ENCODE results near the gene FAM107B.
"Not testable (repeated sequence)": the region's sequence is repeated elsewhere in the genome, so short reads cannot be mapped to it uniquely, and the experiment has no call there.

FAM107B gene

DNA sequence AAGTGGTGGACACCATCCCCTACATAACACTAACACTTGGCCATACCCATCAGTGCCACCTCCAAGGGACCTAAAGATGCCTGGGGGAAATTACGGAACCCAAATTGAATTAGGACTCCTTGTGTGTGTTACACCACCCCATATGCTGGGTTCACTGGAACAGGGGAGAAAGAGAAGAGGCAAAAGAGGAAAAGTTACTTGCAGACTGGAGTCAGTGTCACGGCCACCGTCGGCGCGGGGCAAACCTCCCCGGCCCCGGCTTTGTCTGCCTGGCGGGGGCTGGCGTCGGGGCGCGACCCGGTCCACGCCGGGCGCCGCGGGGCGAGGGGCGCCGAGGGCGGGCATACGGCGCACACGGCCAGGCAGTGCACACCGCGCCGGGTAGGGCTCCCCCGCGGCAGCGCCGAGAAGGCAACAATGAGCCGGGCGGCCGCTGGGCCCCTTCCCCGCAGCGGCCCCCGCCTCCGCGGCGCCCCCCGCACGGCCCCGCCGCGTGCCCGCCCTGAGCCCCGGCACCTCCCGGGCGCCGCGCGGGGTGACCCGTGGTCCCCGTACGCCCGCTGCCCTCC, 171.1 kb downstream of the FAM107B start:
- DNase-seq (ENCODE audit: low read depth in 1 of 2, low spot score in 1 of 2): no peak

DNA sequence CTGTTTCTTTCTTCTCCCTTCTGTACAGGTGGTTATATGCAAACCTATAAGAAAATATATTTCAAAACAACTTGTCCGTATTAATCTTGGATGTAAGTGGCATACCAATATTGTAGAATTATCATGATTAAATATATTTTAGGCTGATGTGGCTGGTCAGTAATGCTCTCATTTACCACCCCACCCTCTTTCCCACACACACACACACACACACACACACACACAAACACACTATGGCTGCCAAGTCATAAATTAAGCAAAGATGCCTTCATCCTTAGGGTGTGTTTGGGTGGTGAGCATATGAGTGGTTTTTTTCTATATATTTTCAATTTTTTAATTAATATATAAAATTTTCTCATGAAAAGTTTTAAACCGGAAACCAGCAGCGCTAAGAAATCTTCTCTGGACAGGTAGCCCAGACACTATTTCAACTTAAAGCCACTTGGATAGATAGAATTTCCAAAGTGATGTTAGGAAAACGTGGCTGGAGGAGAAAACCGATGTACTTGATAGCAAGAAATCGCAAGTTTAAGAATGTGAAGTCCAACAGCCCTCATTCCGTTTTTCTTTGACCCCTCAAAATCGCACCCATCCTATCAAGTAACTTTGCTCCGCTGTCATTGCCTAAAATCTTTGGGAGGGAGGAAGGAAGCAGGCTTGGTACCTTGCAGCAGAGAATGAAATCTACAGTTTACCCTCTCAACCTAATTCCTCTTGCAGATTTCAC, 171.7 kb downstream of the FAM107B start:
- no peak for DNase-seq (ENCODE audit: low read depth in 1 of 2, low spot score in 1 of 2)

GRCh38 chr10:14601872-14602725, 172.6 kb downstream of the FAM107B start:
- peak in 1 of 2 donors; percentile 31 for DNase-seq (ENCODE audit: low read depth in 1 of 2, low spot score in 1 of 2)

DNA sequence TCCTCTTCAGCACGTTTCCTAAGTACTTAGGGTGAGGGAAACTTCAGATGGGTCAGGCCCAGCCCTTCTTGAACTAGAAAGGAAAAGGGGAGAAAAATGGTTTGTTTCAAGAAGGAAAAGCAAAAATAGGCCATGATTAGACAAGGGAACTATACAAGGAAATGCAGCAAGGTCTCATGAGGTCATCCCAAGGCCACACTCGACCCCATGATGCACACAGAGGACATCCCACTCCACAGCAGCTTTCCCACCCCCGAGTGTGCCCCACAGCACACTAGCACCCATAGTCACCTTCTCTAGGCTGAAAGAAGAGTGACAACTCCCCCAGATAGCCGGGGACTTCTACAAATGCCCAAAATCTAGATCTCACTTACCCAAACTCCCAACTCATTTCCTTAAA, 173.4 kb downstream of the FAM107B start:
- DNase-seq (ENCODE audit: low read depth in 1 of 2, low spot score in 1 of 2): no peak

DNA sequence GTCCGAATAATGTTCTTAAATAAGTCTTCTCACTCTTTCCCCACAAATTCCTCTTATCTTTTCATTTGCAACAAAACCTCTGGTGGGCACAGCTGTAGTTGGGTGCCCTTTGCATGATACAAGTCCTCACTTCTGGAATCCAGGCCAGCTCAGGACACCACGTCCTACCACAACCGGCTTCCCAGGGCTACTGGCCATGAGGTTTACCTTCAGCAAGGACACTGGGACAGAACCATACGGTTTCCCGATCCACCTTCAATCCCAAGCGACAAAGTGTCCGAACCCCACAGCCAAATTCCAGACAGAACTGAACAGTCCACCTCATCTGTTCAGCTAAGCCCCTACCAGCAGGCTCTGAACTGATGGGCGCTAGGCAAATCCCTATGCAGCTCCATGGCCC, 174.6 kb downstream of the FAM107B start:
- DNase-seq (ENCODE audit: low read depth in 1 of 2, low spot score in 1 of 2): no peak

DNA sequence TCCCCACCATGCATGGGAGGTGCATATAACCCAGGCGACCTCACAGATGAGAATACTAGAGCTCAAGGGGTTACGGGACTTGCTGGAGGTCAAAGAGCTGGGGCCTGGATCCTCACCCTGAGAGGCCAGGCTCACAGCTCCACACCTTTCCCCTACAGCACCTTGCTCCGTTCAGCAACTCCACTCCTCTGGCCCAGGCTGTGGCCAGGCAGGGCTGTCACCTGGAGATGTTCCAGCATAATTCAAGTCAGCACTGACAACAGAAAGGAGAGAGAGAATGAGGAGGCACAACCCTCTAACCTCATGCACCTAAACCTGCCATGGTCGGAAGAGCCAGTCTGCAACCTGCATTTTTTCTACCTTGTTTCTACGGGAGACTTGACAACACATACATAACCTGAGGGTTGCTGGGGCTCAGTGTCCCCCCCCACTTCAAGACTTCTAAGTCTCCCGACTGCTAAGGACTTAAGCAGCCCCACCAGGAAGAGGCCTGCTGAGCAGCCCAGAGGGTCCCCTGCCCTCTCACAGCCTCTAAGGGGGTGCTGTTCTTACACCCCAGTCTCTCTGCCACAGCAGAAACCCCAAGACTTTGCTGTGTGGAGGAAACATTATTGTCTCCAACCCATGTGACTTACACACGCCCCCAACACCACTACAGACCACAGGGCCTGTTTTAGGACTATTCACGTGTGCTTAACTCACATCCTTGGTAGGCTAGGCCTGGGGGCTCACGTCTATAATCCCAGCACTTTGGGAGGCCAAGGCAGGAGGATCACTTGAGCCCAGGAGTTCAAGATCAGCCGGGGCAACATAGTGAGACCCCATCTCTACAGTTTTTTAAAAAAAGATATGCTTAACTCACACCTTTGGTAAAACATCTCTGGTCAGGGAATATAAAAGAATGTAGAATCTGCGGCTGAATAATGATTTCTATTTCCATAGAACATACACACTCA, 175.6 kb downstream of the FAM107B start:
- no peak for DNase-seq (ENCODE audit: low read depth in 1 of 2, low spot score in 1 of 2)

- DNase-seq (ENCODE audit: low read depth in 1 of 2, low spot score in 1 of 2): no peak
Observed at GRCh38 chr10:14595526-14596182, 179.0 kb downstream of the FAM107B start.

GRCh38 chr10:14594878-14595525, 179.7 kb downstream of the FAM107B start:
- no peak for DNase-seq (ENCODE audit: low read depth in 1 of 2, low spot score in 1 of 2)

- DNase-seq (ENCODE audit: low read depth in 1 of 2, low spot score in 1 of 2): no peak
Observed at GRCh38 chr10:14593806-14594205, 180.9 kb downstream of the FAM107B start.

GRCh38 chr10:14592566-14592965, 182.1 kb downstream of the FAM107B start:
- no peak for DNase-seq (ENCODE audit: low read depth in 1 of 2, low spot score in 1 of 2)

DNA sequence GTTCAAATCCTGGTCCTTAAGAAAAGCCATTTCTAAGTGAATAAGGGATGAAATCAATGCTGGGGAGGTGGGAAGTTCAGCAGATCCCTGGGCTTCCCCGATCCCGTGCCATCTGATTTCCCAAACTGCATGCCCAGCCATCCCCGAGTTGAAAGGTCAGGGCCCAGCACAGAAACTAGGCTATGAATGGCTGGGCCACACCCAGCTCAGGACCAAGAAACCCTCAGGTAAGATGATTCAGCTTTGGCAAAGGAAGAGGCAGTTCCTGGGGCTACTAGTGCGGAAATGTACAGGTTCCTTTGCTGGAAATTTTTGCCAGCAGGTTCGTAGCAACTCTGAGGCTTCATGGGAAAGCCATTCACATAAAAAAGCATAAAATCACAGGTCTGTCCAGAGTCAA, 182.7 kb downstream of the FAM107B start:
- no peak for DNase-seq (ENCODE audit: low read depth in 1 of 2, low spot score in 1 of 2)

DNA sequence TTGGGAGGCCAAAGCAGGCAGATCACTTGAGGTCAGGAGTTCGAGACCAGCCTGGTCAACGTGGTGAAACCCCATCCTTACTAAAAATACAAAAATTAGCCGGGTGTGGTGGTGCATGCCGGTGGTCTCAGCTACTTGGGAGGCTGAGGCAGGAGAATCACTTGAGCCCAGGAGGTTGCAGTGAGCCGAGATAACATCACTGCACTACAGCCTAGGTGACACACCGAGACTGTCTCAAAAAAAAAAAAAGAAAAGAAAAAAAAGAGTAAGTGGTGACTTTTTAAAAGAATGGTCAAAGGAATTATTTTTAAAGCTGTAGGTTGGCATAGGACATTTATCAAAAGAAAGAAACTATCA, 185.8 kb downstream of the FAM107B start:
- DNase-seq (ENCODE audit: low read depth in 1 of 2, low spot score in 1 of 2): not testable (repeated sequence)

DNA sequence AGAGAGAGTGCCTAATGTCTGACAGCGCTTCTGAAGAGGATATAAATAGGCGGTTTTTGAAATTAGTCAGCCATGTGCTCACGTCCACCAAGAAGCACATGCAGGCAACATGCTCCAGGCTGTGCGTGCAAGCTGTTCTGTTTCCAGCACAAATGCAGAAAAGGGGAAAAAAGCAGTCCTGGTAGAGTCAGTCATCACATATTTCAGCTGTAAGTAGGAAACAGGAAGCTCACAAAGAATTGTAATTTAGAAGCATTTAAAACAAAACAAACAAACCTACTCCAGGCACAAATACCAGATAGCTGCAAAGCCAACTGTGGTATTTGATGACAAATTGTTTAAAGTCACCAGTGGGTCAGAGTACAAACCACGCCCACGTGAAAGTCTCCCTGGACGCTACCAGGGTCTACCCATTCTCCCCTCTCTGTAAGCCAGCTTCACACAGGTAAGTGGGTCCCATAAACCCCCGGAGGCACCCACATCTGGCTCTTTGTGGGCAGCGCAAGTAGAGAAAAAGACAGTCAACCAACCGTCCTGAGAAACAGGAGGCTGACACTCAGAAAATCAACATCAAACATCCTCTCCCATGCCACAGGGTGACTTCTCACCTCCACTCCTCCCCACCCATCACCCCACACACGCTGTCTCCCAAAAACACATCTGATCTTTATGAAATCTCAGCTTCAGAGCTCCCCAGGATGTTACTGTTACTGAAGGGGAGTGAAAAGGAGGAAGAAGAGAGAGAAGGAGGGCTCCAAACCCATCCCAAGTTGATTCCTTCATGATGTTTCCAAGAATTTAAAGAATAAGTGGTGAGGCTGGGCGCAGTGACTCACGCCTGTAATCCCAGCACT, 186.4 kb downstream of the FAM107B start:
- no peak for DNase-seq (ENCODE audit: low read depth in 1 of 2, low spot score in 1 of 2)

- no peak for DNase-seq (ENCODE audit: low read depth in 1 of 2, low spot score in 1 of 2)
Observed at GRCh38 chr10:14587540-14588083, 187.1 kb downstream of the FAM107B start.

- DNase-seq (ENCODE audit: low read depth in 1 of 2, low spot score in 1 of 2): peak in 1 of 2 donors; percentile 42
Observed at GRCh38 chr10:14586901-14587300, 187.8 kb downstream of the FAM107B start.

DNA sequence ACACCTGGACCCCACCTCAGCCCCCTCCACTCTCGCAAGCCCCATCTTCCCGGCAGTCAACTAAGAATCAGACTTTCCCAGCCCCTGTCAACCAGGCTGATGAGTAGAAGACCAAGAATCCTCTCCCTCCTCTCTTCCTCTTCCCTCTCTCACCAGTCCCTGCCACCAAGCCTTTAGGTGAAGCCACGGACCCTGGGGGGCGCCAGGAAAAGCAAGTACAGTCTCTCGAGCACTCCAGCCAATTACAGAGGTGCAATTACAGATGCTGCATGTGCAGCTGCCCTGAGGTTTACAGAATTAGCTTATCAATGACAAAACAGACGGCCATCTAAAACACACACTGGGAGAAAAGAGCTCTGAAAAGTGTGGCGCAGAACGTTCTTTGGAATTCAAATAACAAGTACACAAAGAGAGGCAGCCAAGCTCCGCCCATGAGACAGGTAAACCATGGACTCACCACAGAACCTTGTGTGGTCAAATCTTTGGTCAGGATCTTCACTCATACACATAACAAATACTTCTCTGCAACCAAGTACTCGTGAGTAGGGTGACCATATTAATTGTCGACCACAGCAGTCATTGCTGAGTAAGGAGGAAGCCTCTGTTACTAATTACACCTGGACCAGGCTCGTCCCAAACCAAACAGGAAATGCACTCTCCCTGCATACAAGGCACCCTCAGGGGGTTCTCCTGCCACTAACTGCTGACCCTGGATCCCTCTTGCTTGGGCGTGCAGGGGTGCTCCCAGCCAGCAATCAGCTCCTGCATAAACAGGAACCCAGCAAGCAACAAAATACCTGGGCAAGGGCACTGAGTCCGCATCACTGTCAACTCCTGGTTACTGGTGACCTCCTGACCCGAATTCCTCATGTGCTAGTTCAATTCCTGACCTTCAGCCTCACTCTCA, 189.2 kb downstream of the FAM107B start:
- DNase-seq (ENCODE audit: low read depth in 1 of 2, low spot score in 1 of 2): no peak

- no peak for DNase-seq (ENCODE audit: low read depth in 1 of 2, low spot score in 1 of 2)
Observed at GRCh38 chr10:14584661-14585060, 190.0 kb downstream of the FAM107B start.

DNA sequence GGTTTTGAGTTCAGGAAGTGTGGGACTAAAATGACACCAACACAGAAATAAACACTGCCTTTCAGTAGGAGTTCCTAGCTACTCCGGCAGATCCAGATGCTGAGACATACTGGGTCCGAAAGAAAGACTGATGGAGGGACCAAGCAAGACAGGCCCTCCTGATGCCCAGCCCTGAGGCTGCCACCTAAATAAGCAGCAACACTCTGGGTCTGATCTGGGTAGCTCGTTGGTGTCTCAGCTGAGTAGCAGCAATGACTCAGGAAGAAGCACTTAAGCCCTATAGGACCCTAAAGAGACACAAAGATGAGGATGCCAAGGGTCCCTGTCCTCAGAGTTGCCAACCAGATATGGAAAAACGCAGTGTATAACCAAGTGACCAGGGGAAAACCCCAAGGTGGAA, 190.7 kb downstream of the FAM107B start:
- no peak for DNase-seq (ENCODE audit: low read depth in 1 of 2, low spot score in 1 of 2)

Data from stimulated activated CD4-positive, alpha-beta T cell treated with anti-CD3 and anti-CD28 coated beads, Interleukin-15, amount 100 ng/mL, for 1 hour (primary cell).